Liver (tissue), 9 donors: ENCODE results near the gene MAP3K21. TPM values are rescaled to one million over a fixed set of nuclear protein-coding genes. Genes with fewer than 3 reads are reported as not detected.

Source experiments
- DNase-seq: peaks from one replicate; pipeline ENCODE4 v3.0.0-alpha.2; 2017; ENCODE audit warnings: low spot score
- H3K27ac ChIP-seq, 2 donors: one replicate each; pipeline ENCODE4 v1.7.0; 2013; ENCODE audit warnings: inconsistent platforms in 2 of 2, low read length in 2 of 2, control low read depth in 1 of 2, low read depth in 1 of 2, mild to moderate bottlenecking in 1 of 2
- H3K27me3 ChIP-seq, 4 donors: one replicate each; pipeline versions ENCODE4 v1.6.1 to v1.7.0; 2013; ENCODE audit warnings: low read length in 3 of 4, inconsistent platforms in 1 of 4, mild to moderate bottlenecking in 1 of 4, moderate library complexity in 1 of 4; ENCODE audit not compliant: control insufficient read depth in 4 of 4, insufficient read depth in 4 of 4
- H3K36me3 ChIP-seq, 4 donors: one replicate each; pipeline versions ENCODE4 v1.6.1 to v1.7.0; 2013; ENCODE audit warnings: low read length in 3 of 4, mild to moderate bottlenecking in 3 of 4, low read depth in 1 of 4, moderate library complexity in 1 of 4; ENCODE audit not compliant: control insufficient read depth in 4 of 4, insufficient read depth in 3 of 4
- H3K4me1 ChIP-seq, 4 donors: one replicate each; pipeline versions ENCODE4 v1.6.1 to v1.7.0; 2013; ENCODE audit warnings: low read length in 3 of 4, mild to moderate bottlenecking in 3 of 4, moderate library complexity in 1 of 4; ENCODE audit not compliant: control insufficient read depth in 4 of 4, insufficient read depth in 4 of 4
- H3K4me3 ChIP-seq, 3 donors: one replicate each; pipeline versions ENCODE4 v1.6.1 to v1.7.0; 2013; ENCODE audit warnings: low read length in 3 of 3, control low read depth in 1 of 3, low read depth in 1 of 3, mild to moderate bottlenecking in 1 of 3
- H3K9ac ChIP-seq, 2 donors: one replicate each; pipeline ENCODE4 v1.7.0; 2013; ENCODE audit warnings: low read length in 2 of 2, mild to moderate bottlenecking in 2 of 2, moderate library complexity in 2 of 2, control low read depth in 1 of 2, low read depth in 1 of 2
- H3K9me3 ChIP-seq, 4 donors: one replicate each; pipeline versions ENCODE4 v1.6.1 to v1.7.0; 2013; ENCODE audit warnings: low read length in 3 of 4; ENCODE audit not compliant: control insufficient read depth in 4 of 4
- ATF3 ChIP-seq: IDR thresholded peaks from 2 replicates; pipeline ENCODE4 v1.6.1; 2016; ENCODE audit warnings: antibody characterized with exemption
- EGR1 ChIP-seq, 2 donors: IDR thresholded peaks; 2 replicates each; pipeline ENCODE4 v1.6.1; 2016 to 2018; ENCODE audit warnings: antibody characterized with exemption in 2 of 2, low read depth in 2 of 2
- FOXA1 ChIP-seq: IDR thresholded peaks from 2 replicates; pipeline ENCODE4 v1.6.1; 2016; ENCODE audit warnings: antibody characterized with exemption
- FOXA2 ChIP-seq: IDR thresholded peaks from 2 replicates; pipeline ENCODE4 v1.6.1; 2016; ENCODE audit warnings: antibody characterized with exemption
- GABPA ChIP-seq, 2 donors: IDR thresholded peaks in 1 of 2; conservative IDR thresholded peaks in 1 of 2; 2 replicates each; pipeline ENCODE4 v1.6.1; 2016; ENCODE audit warnings: antibody characterized with exemption in 2 of 2, mild to moderate bottlenecking in 1 of 2, moderate library complexity in 1 of 2
- HNF4A ChIP-seq, 2 donors: conservative IDR thresholded peaks; 2 replicates each; pipeline ENCODE4 v1.6.1; 2016; ENCODE audit warnings: antibody characterized with exemption in 2 of 2, mild to moderate bottlenecking in 2 of 2
- HNF4G ChIP-seq: IDR thresholded peaks from 2 replicates; pipeline ENCODE4 v1.6.1; 2016; ENCODE audit warnings: antibody characterized with exemption
- JUND ChIP-seq, 2 donors: IDR thresholded peaks; 2 replicates each; pipeline ENCODE4 v1.6.1; 2016; ENCODE audit warnings: antibody characterized with exemption in 2 of 2
- NR2F2 ChIP-seq: IDR thresholded peaks from 2 replicates; pipeline ENCODE4 v1.6.1; 2016; ENCODE audit warnings: antibody characterized with exemption
- REST ChIP-seq: IDR thresholded peaks from 2 replicates; pipeline ENCODE4 v1.6.1; 2016; ENCODE audit warnings: antibody characterized with exemption, mild to moderate bottlenecking
- RXRA ChIP-seq, 2 donors: IDR thresholded peaks; 2 replicates each; pipeline ENCODE4 v1.6.1; 2017 to 2018; ENCODE audit warnings: antibody characterized with exemption in 2 of 2, mild to moderate bottlenecking in 1 of 2
- SP1 ChIP-seq: IDR thresholded peaks from 2 replicates; pipeline ENCODE4 v1.6.1; 2018; ENCODE audit warnings: antibody characterized with exemption, mild to moderate bottlenecking
- TAF1 ChIP-seq: conservative IDR thresholded peaks from 2 replicates; pipeline ENCODE4 v1.6.1; 2016; ENCODE audit warnings: antibody characterized with exemption, mild to moderate bottlenecking
- YY1 ChIP-seq: IDR thresholded peaks from 2 replicates; pipeline ENCODE4 v1.6.1; 2016; ENCODE audit warnings: antibody characterized with exemption, mild to moderate bottlenecking
- WGBS: extraction: QIAGEN DNeasy Blood & Tissue Kit; methylation state at CpG from one replicate; pipeline ENCODE4 v1.1.7; 2013; 5-methylcytosine and 5-hydroxymethylcytosine counted together
- polyA plus RNA-seq, 2 donors: library from polyadenylated mRNA; stranded (reverse) in 1 of 2; unstranded in 1 of 2; fragments of 200-250 nt in 1 of 2; fragments of >200 nt in 1 of 2; fragmentation: Nextera tagmentation in 1 of 2; extraction: Ambion mirVana in 1 of 2; gene quantifications; one replicate each; pipeline versions ENCODE4 v1.2.1 to v1.2.3, GENCODE V29; 2013 to 2015
- total RNA-seq, 2 donors: library from RNA; depleted of rRNA; stranded (reverse); fragments of >200 nt; gene quantifications; one replicate each; pipeline ENCODE4 v1.2.3, GENCODE V29; 2014
- TF ChIP-seq, protein P1 (sequence below): fragments of 150-350 bp; IDR thresholded peaks from 2 replicates; pipeline ENCODE4 v1.5.1; 2017; ENCODE audit warnings: improper control_type of control experiment, low read depth, low read length; ENCODE audit not compliant: missing input control
- donor health status: healthy.
- donor health status: healthy.
- donor health status: healthy.
- donor health status: healthy.
- donor health status: healthy.

The MAP3K21 gene
- total and polyA plus RNA-seq, 4 donors, result 0.51 to 7.3 (median 1.6) TPM

DNA sequence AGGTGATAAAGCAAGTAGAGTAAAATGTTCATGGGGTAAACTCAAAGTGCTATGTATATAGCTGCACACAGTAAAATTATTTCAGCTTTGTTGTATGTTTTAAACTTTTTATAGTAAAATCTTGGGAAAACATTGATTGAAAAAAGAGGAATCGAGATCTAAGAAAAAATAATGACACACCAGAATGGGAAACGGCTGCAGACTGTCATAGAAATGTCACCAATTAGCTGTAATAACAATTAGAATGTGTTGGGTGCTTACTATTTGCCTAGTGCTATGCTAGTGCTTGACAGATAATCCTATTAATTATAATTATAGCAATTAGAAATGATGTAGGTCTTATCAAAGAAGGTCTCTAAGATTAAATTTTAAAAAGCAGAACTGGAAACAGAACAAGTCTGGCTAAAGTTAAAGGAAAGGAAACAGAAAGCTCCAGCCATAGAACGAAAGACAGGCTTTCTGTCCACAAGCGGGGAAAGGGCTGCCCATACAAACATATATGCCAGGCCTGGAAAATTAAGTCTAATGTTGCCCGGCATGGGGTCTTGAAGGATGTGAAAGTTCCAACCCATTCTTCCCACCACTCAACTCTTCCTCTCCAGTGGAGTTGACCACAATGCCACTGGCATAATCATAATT lies 37.0 kb upstream of the MAP3K21 start:
- 81% methylated on average over 5 of the region's 5 CpGs for WGBS

More for the DNA sequence above, 37.0 kb upstream of the MAP3K21 start:
- Histone ChIP-seq H3K36me3 (no peaks in the 10 kb centered on the region), H3K9me3 (no peaks in the 10 kb centered on the region), H3K27ac (no peak overlapping the region), H3K4me1 (peaks cover 3 to 5% (median 4%) of the 10 kb centered on the region in 4 donors), H3K9ac (no peak overlapping the region), H3K27me3 (peaks cover 0 to 4% (median 0%) of the 10 kb centered on the region in 4 donors), H3K4me3 (no peak overlapping the region)
- no peak for DNase-seq
- TF ChIP-seq YY1 (no peak), FOXA2 (no peak), GABPA (IDR thresholded peaks at IDR 0.05 in 1 of 2, conservative IDR thresholded peaks at IDR 0.05 in 1 of 2) (no peak), HNF4A (conservative IDR thresholded peaks at IDR 0.05) (no peak), FOXA1 (no peak), REST (no peak), SP1 (no peak), JUND (IDR thresholded peaks at IDR 0.05) (no peak), RXRA (IDR thresholded peaks at IDR 0.05) (no peak), HNF4G (no peak), NR2F2 (no peak), EGR1 (IDR thresholded peaks at IDR 0.05; ENCODE audit: low read depth in 2 of 2) (no peak), TAF1 (no peak), ATF3 (no peak)
- TF ChIP-seq, protein P1, sequence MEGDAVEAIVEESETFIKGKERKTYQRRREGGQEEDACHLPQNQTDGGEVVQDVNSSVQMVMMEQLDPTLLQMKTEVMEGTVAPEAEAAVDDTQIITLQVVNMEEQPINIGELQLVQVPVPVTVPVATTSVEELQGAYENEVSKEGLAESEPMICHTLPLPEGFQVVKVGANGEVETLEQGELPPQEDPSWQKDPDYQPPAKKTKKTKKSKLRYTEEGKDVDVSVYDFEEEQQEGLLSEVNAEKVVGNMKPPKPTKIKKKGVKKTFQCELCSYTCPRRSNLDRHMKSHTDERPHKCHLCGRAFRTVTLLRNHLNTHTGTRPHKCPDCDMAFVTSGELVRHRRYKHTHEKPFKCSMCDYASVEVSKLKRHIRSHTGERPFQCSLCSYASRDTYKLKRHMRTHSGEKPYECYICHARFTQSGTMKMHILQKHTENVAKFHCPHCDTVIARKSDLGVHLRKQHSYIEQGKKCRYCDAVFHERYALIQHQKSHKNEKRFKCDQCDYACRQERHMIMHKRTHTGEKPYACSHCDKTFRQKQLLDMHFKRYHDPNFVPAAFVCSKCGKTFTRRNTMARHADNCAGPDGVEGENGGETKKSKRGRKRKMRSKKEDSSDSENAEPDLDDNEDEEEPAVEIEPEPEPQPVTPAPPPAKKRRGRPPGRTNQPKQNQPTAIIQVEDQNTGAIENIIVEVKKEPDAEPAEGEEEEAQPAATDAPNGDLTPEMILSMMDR, result no peak
